Liver (tissue), 9 donors: ENCODE data around the gene SPAG16. TPM values are rescaled to one million over a fixed set of nuclear protein-coding genes. Genes with fewer than 3 reads are reported as not detected.
A peak's percentile ranks its signal among the peaks of the same experiment; 100 is the strongest.

Source experiments
- DNase-seq: peaks from one replicate; pipeline ENCODE4 v3.0.0-alpha.2; 2017; ENCODE audit warnings: low spot score
- H3K27ac ChIP-seq, 2 donors: one replicate each; pipeline ENCODE4 v1.7.0; 2013; ENCODE audit warnings: inconsistent platforms in 2 of 2, low read length in 2 of 2, control low read depth in 1 of 2, low read depth in 1 of 2, mild to moderate bottlenecking in 1 of 2
- H3K27me3 ChIP-seq, 4 donors: one replicate each; pipeline versions ENCODE4 v1.6.1 to v1.7.0; 2013; ENCODE audit warnings: low read length in 3 of 4, inconsistent platforms in 1 of 4, mild to moderate bottlenecking in 1 of 4, moderate library complexity in 1 of 4; ENCODE audit not compliant: control insufficient read depth in 4 of 4, insufficient read depth in 4 of 4
- H3K36me3 ChIP-seq, 4 donors: one replicate each; pipeline versions ENCODE4 v1.6.1 to v1.7.0; 2013; ENCODE audit warnings: low read length in 3 of 4, mild to moderate bottlenecking in 3 of 4, low read depth in 1 of 4, moderate library complexity in 1 of 4; ENCODE audit not compliant: control insufficient read depth in 4 of 4, insufficient read depth in 3 of 4
- H3K4me1 ChIP-seq, 4 donors: one replicate each; pipeline versions ENCODE4 v1.6.1 to v1.7.0; 2013; ENCODE audit warnings: low read length in 3 of 4, mild to moderate bottlenecking in 3 of 4, moderate library complexity in 1 of 4; ENCODE audit not compliant: control insufficient read depth in 4 of 4, insufficient read depth in 4 of 4
- H3K4me3 ChIP-seq, 3 donors: one replicate each; pipeline versions ENCODE4 v1.6.1 to v1.7.0; 2013; ENCODE audit warnings: low read length in 3 of 3, control low read depth in 1 of 3, low read depth in 1 of 3, mild to moderate bottlenecking in 1 of 3
- H3K9ac ChIP-seq, 2 donors: one replicate each; pipeline ENCODE4 v1.7.0; 2013; ENCODE audit warnings: low read length in 2 of 2, mild to moderate bottlenecking in 2 of 2, moderate library complexity in 2 of 2, control low read depth in 1 of 2, low read depth in 1 of 2
- H3K9me3 ChIP-seq, 4 donors: one replicate each; pipeline versions ENCODE4 v1.6.1 to v1.7.0; 2013; ENCODE audit warnings: low read length in 3 of 4; ENCODE audit not compliant: control insufficient read depth in 4 of 4
- ATF3 ChIP-seq: IDR thresholded peaks from 2 replicates; pipeline ENCODE4 v1.6.1; 2016; ENCODE audit warnings: antibody characterized with exemption
- CTCF ChIP-seq: fragments of 150-350 bp; IDR thresholded peaks from 2 replicates; pipeline ENCODE4 v1.5.1; 2017; ENCODE audit warnings: improper control_type of control experiment, low read depth, low read length; ENCODE audit not compliant: missing input control
- EGR1 ChIP-seq, 2 donors: IDR thresholded peaks; 2 replicates each; pipeline ENCODE4 v1.6.1; 2016 to 2018; ENCODE audit warnings: antibody characterized with exemption in 2 of 2, low read depth in 2 of 2
- FOXA1 ChIP-seq: IDR thresholded peaks from 2 replicates; pipeline ENCODE4 v1.6.1; 2016; ENCODE audit warnings: antibody characterized with exemption
- FOXA2 ChIP-seq: IDR thresholded peaks from 2 replicates; pipeline ENCODE4 v1.6.1; 2016; ENCODE audit warnings: antibody characterized with exemption
- HNF4A ChIP-seq, 2 donors: conservative IDR thresholded peaks; 2 replicates each; pipeline ENCODE4 v1.6.1; 2016; ENCODE audit warnings: antibody characterized with exemption in 2 of 2, mild to moderate bottlenecking in 2 of 2
- HNF4G ChIP-seq: IDR thresholded peaks from 2 replicates; pipeline ENCODE4 v1.6.1; 2016; ENCODE audit warnings: antibody characterized with exemption
- JUND ChIP-seq, 2 donors: IDR thresholded peaks; 2 replicates each; pipeline ENCODE4 v1.6.1; 2016; ENCODE audit warnings: antibody characterized with exemption in 2 of 2
- RAD21 ChIP-seq, 2 donors: IDR thresholded peaks; 2 replicates each; pipeline ENCODE4 v1.6.1; 2016; ENCODE audit warnings: antibody characterized with exemption in 2 of 2, mild to moderate bottlenecking in 2 of 2
- REST ChIP-seq: IDR thresholded peaks from 2 replicates; pipeline ENCODE4 v1.6.1; 2016; ENCODE audit warnings: antibody characterized with exemption, mild to moderate bottlenecking
- RXRA ChIP-seq, 2 donors: IDR thresholded peaks; 2 replicates each; pipeline ENCODE4 v1.6.1; 2017 to 2018; ENCODE audit warnings: antibody characterized with exemption in 2 of 2, mild to moderate bottlenecking in 1 of 2
- YY1 ChIP-seq: IDR thresholded peaks from 2 replicates; pipeline ENCODE4 v1.6.1; 2016; ENCODE audit warnings: antibody characterized with exemption, mild to moderate bottlenecking
- ZBTB33 ChIP-seq: IDR thresholded peaks from 2 replicates; pipeline ENCODE4 v1.6.1; 2016; ENCODE audit warnings: antibody characterized with exemption
- WGBS: extraction: QIAGEN DNeasy Blood & Tissue Kit; methylation state at CpG from one replicate; pipeline ENCODE4 v1.1.7; 2013; 5-methylcytosine and 5-hydroxymethylcytosine counted together
- polyA plus RNA-seq, 2 donors: library from polyadenylated mRNA; stranded (reverse) in 1 of 2; unstranded in 1 of 2; fragments of 200-250 nt in 1 of 2; fragments of >200 nt in 1 of 2; fragmentation: Nextera tagmentation in 1 of 2; extraction: Ambion mirVana in 1 of 2; gene quantifications; one replicate each; pipeline versions ENCODE4 v1.2.1 to v1.2.3, GENCODE V29; 2013 to 2015
- total RNA-seq, 2 donors: library from RNA; depleted of rRNA; stranded (reverse); fragments of >200 nt; gene quantifications; one replicate each; pipeline ENCODE4 v1.2.3, GENCODE V29; 2014
- donor health status: healthy.
- donor health status: healthy.
- donor health status: healthy.
- donor health status: healthy.
- donor health status: healthy.

The SPAG16 gene
- total and polyA plus RNA-seq, 4 donors: 6.4 to 12.7 (median 11.4) TPM

GRCh38 chr2:213243189-213244044, 40.8 kb upstream of the SPAG16 start:
- TF ChIP-seq RAD21 (IDR thresholded peaks at IDR 0.05): peak in 1 of 2 donors; percentile 13
- no peak for TF ChIP-seq EGR1 (IDR thresholded peaks at IDR 0.05; ENCODE audit: low read depth in 2 of 2)
- 77% methylated on average over 6 of the region's 6 CpGs for WGBS
- Histone ChIP-seq H3K9me3 (no peaks in the 10 kb centered on the region), H3K9ac (no peak overlapping the region), H3K4me1 (peaks cover 0 to 10% (median 5%) of the 10 kb centered on the region in 4 donors), H3K27ac (no peak overlapping the region), H3K4me3 (no peak overlapping the region), H3K27me3 (no peaks in the 10 kb centered on the region), H3K36me3 (no peaks in the 10 kb centered on the region)
- no peak for DNase-seq

- no peaks in the 10 kb centered on the region for H3K36me3 ChIP-seq
- TF ChIP-seq RAD21 (IDR thresholded peaks at IDR 0.05) (peak; percentile 81 to 86), FOXA2 (no peak), HNF4G (no peak), FOXA1 (no peak), CTCF (peak; percentile 68), JUND (IDR thresholded peaks at IDR 0.05) (no peak), RXRA (IDR thresholded peaks at IDR 0.05) (no peak), REST (no peak)
- DNase-seq: peak; percentile 45
- H3K27ac ChIP-seq: no peak overlapping the region
- no peaks in the 10 kb centered on the region for H3K9me3 ChIP-seq
- H3K9ac ChIP-seq: no peak overlapping the region
- H3K4me3 ChIP-seq: no peak overlapping the region
- no peaks in the 10 kb centered on the region for H3K27me3 ChIP-seq
- H3K4me1 ChIP-seq: peaks cover 0 to 3% (median 1%) of the 10 kb centered on the region in 4 donors
- WGBS: 1% methylated on average over 4 of the region's 4 CpGs
Observed at GRCh38 chr2:213246497-213247281, 37.6 kb upstream of the SPAG16 start.

GRCh38 chr2:213247566-213247965, 36.7 kb upstream of the SPAG16 start:
- Histone ChIP-seq H3K36me3 (no peaks in the 10 kb centered on the region), H3K9ac (no peak overlapping the region), H3K4me1 (peaks cover 0 to 3% (median 3%) of the 10 kb centered on the region in 4 donors), H3K27me3 (no peaks in the 10 kb centered on the region), H3K9me3 (no peaks in the 10 kb centered on the region), H3K4me3 (no peak overlapping the region), H3K27ac (no peak overlapping the region)
- TF ChIP-seq YY1 (no peak), HNF4A (conservative IDR thresholded peaks at IDR 0.05) (no peak), ATF3 (no peak), ZBTB33 (no peak)
- 77% methylated on average over 4 of the region's 4 CpGs for WGBS
- no peak for DNase-seq
